Ishikawa (cell line): ENCODE measurements around the gene GYG2.

Source experiments
- CEBPB ChIP-seq: IDR thresholded peaks from 2 replicates; pipeline ENCODE4 v1.6.1; 2012
- CREB1 ChIP-seq: IDR thresholded peaks from 2 replicates; pipeline ENCODE4 v1.6.1; 2012; ENCODE audit warnings: low read depth
- EGR1 ChIP-seq: IDR thresholded peaks from 2 replicates; pipeline ENCODE4 v1.6.1; 2012
- EP300 ChIP-seq: IDR thresholded peaks from 2 replicates; pipeline ENCODE4 v1.6.1; 2012; ENCODE audit warnings: borderline replicate concordance
- FOXM1 ChIP-seq: IDR thresholded peaks from 2 replicates; pipeline ENCODE4 v1.6.1; 2012; ENCODE audit warnings: low read depth, borderline replicate concordance
- MAX ChIP-seq: IDR thresholded peaks from 2 replicates; pipeline ENCODE4 v1.6.1; 2012
- NFIC ChIP-seq: IDR thresholded peaks from 2 replicates; pipeline ENCODE4 v1.6.1; 2012
- RAD21 ChIP-seq: IDR thresholded peaks from 2 replicates; pipeline ENCODE4 v1.6.1; 2012; ENCODE audit warnings: low read depth
- REST ChIP-seq: IDR thresholded peaks from 2 replicates; pipeline ENCODE4 v1.6.1; 2012; ENCODE audit warnings: low read depth, mild to moderate bottlenecking
- TAF1 ChIP-seq: IDR thresholded peaks from 2 replicates; pipeline ENCODE4 v1.6.1; 2012; ENCODE audit warnings: low read depth, mild to moderate bottlenecking
- TCF12 ChIP-seq: IDR thresholded peaks from 2 replicates; pipeline ENCODE4 v1.6.1; 2012; ENCODE audit warnings: low read depth
- TEAD4 ChIP-seq: IDR thresholded peaks from 2 replicates; pipeline ENCODE4 v1.6.1; 2012
- USF1 ChIP-seq: IDR thresholded peaks from 2 replicates; pipeline ENCODE4 v1.6.1; 2012
- YY1 ChIP-seq: IDR thresholded peaks from 2 replicates; pipeline ENCODE4 v1.6.1; 2012; ENCODE audit warnings: low read depth
- ZBTB7A ChIP-seq: IDR thresholded peaks from 2 replicates; pipeline ENCODE4 v1.6.1; 2012; ENCODE audit warnings: low read depth

The GYG2 gene

GRCh38 chrX:2874222-2875135 is 45.7 kb downstream of the GYG2 start:
- TF ChIP-seq MAX: no peak
- TF ChIP-seq TCF12: no peak
- TF ChIP-seq CEBPB: no peak
- no peak for TF ChIP-seq FOXM1
- no peak for TF ChIP-seq EP300
- TF ChIP-seq USF1: no peak
- TF ChIP-seq YY1: no peak
- TF ChIP-seq REST: no peak
- no peak for TF ChIP-seq TAF1
- no peak for TF ChIP-seq ZBTB7A
- no peak for TF ChIP-seq RAD21
- TF ChIP-seq EGR1: no peak
- TF ChIP-seq TEAD4: no peak
- no peak for TF ChIP-seq NFIC
- no peak for TF ChIP-seq CREB1

- TF ChIP-seq CREB1: no peak
- TF ChIP-seq ZBTB7A: no peak
- no peak for TF ChIP-seq USF1
- no peak for TF ChIP-seq EP300
- TF ChIP-seq REST: no peak
- TF ChIP-seq EGR1: no peak
- TF ChIP-seq NFIC: no peak
- no peak for TF ChIP-seq CEBPB
- TF ChIP-seq MAX: no peak
- TF ChIP-seq RAD21: no peak
- no peak for TF ChIP-seq TCF12
- TF ChIP-seq TAF1: no peak
- no peak for TF ChIP-seq TEAD4
- TF ChIP-seq FOXM1: no peak
- TF ChIP-seq YY1: no peak
These were observed 46.4 kb downstream of the GYG2 start for GRCh38 chrX:2875136-2875481.

GRCh38 chrX:2875798-2876399 is 47.2 kb downstream of the GYG2 start:
- no peak for TF ChIP-seq TAF1
- TF ChIP-seq CEBPB: no peak
- 0 out of 2 replicates have a peak, but pooled peaks have one; percentile 9 for TF ChIP-seq TEAD4
- no peak for TF ChIP-seq MAX
- TF ChIP-seq USF1: no peak
- no peak for TF ChIP-seq FOXM1
- no peak for TF ChIP-seq REST
- TF ChIP-seq RAD21: peak; percentile 54; the same call in 1 of the 2 replicates
- TF ChIP-seq NFIC: no peak
- TF ChIP-seq ZBTB7A: no peak
- no peak for TF ChIP-seq YY1
